ENCODE data around the gene RYR3. TPM values are rescaled to one million over a fixed set of nuclear protein-coding genes. Genes with fewer than 3 reads are reported as not detected.
A peak's percentile ranks its signal among the peaks of the same experiment; 100 is the strongest.

Gene RYR3
- total RNA-seq, 4 donors from 2014 or later, result 3.7 to 7.2 (median 4.5) TPM

DNA sequence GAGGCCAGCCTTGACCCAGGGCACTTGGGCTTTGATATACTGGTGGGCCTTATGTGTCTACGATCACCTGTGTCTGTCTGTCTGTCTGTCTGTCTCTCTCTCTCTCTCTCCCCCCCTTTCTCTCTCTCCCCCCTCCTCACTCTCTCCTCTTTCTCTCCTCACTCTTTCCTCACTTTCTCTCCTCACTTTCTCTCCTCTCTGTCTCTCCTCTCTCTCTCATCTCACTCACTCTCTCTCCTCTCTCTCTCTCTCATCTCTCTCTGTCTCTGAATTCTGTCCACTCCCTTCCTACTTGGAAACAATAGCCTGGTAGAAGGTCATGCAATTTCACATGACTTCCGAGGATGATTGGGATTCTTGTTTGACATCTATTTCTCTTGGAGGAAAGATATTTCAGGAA lies 388.4 kb downstream of the RYR3 start:
- Histone ChIP-seq H3K4me3 (no peak overlapping the region), H3K27me3 (no peaks in the 10 kb centered on the region), H3K9me3 (no peaks in the 10 kb centered on the region), H3K36me3 (peaks cover 0 to 4% (median 2%) of the 10 kb centered on the region in 4 donors), H3K4me1 (peaks cover 0 to 6% (median 3%) of the 10 kb centered on the region in 4 donors), H3K27ac (replicated peaks in 1 of 4) (no peak overlapping the region)
- 82% methylated on average over 2 of the region's 2 CpGs for WGBS
- no peak for DNase-seq (ENCODE audit: extremely low spot score)
- TF ChIP-seq POLR2A (IDR thresholded peaks at IDR 0.05; ENCODE audit: low read depth), result no peak
- no peak for TF ChIP-seq EP300 (IDR thresholded peaks at IDR 0.05)
- TF ChIP-seq POLR2AphosphoS5 (IDR thresholded peaks at IDR 0.05), result no peak
- TF ChIP-seq, protein P1, sequence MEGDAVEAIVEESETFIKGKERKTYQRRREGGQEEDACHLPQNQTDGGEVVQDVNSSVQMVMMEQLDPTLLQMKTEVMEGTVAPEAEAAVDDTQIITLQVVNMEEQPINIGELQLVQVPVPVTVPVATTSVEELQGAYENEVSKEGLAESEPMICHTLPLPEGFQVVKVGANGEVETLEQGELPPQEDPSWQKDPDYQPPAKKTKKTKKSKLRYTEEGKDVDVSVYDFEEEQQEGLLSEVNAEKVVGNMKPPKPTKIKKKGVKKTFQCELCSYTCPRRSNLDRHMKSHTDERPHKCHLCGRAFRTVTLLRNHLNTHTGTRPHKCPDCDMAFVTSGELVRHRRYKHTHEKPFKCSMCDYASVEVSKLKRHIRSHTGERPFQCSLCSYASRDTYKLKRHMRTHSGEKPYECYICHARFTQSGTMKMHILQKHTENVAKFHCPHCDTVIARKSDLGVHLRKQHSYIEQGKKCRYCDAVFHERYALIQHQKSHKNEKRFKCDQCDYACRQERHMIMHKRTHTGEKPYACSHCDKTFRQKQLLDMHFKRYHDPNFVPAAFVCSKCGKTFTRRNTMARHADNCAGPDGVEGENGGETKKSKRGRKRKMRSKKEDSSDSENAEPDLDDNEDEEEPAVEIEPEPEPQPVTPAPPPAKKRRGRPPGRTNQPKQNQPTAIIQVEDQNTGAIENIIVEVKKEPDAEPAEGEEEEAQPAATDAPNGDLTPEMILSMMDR (IDR thresholded peaks at IDR 0.05), result no peak
- intact Hi-C loops (cut with DNase I), result no loop called here

DNA sequence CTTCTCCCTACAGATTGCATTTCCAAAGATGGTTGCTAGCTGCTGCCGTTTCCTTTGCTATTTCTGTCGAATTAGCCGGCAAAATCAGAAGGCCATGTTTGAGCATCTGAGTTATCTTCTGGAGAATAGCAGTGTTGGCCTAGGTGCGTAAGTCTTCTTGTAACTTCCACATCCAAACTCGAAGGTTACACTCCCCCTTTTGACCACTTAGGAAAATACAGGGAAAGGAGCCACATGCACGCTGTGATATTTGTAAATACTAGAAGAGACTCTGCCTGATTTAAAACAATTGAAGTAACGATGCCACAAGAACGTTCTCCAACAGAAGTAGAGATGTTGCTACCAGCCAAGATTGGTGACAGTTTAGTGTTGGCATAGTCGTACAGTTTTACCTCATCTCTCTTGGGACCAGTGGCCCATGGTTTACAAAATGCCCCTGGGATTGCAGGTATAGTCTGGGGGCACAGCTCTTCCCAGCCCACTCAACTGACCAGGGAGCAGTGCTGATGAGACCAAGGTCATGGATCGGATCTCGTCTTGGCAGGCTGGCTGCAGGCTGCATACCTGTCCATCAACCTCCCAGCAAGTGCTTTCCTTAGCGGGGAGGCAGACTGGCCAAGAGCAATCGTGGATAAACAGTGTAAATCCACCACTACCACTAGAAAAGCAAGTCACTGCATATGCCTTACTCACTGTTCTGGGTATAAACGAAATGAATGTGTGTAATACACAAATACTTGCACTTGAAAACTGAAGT lies 389.1 kb downstream of the RYR3 start:
- Histone ChIP-seq H3K27me3 (no peaks in the 10 kb centered on the region), H3K36me3 (peaks cover 0 to 4% (median 2%) of the 10 kb centered on the region in 4 donors), H3K4me3 (no peak overlapping the region), H3K4me1 (peaks cover 0 to 6% (median 3%) of the 10 kb centered on the region in 4 donors), H3K9me3 (no peaks in the 10 kb centered on the region), H3K27ac (replicated peaks in 1 of 4) (no peak overlapping the region)
- no peak for TF ChIP-seq POLR2A (IDR thresholded peaks at IDR 0.05; ENCODE audit: low read depth)
- TF ChIP-seq, protein P1 (IDR thresholded peaks at IDR 0.05), result peak in 1 of 3 experiments; percentile 19
- no peak for DNase-seq (ENCODE audit: extremely low spot score)
- WGBS, result 64% methylated on average over 14 of the region's 14 CpGs
- intact Hi-C loops (cut with DNase I), result loop anchor here (2.0 to 5.0 kb wide), 2 partner anchors 408 to 613 kb away; no protein-coding TSS in a partner anchor

DNA sequence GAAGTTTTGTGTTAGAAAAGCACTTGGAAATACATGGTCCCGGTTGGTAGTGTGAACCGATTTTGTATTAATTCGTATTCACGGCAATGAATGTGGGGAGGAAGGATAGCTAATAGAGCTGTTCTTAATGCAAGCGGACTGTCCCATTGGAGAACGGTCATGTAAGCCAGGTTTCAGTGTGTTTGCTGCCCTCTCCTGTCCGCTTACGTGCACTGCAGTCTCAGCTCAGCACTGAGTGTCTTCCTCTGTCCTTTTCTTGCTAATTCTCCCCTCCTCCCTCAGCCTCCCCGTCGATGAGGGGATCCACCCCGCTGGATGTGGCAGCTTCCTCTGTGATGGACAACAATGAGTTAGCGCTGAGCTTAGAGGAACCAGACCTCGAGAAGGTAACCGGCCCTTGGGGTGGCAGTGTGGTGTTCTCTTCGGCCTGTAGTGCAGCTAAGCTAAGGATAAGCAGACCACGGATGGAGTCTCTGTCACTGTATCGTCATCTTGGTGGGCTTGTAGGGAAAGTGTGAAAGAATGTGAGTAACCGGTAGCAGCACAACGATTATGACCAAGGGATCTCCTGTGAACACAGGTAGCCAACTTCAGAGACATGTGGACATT lies 390.0 kb downstream of the RYR3 start:
- H3K27me3 ChIP-seq, result no peaks in the 10 kb centered on the region
- peaks cover 0 to 6% (median 3%) of the 10 kb centered on the region in 4 donors for H3K4me1 ChIP-seq
- intact Hi-C loops (cut with DNase I), result loop anchor here (2.0 to 5.0 kb wide), 2 partner anchors 408 to 614 kb away; no protein-coding TSS in a partner anchor
- H3K4me3 ChIP-seq, result no peak overlapping the region
- H3K9me3 ChIP-seq, result no peaks in the 10 kb centered on the region
- 26% methylated on average over 18 of the region's 19 CpGs for WGBS
- H3K27ac ChIP-seq (replicated peaks in 1 of 4), result no peak overlapping the region
- no peak for TF ChIP-seq POLR2A (IDR thresholded peaks at IDR 0.05; ENCODE audit: low read depth)
- TF ChIP-seq, protein P1 (IDR thresholded peaks at IDR 0.05), result peak; percentile 81 to 95 (median 83)
- DNase-seq (ENCODE audit: extremely low spot score), result no peak
- H3K36me3 ChIP-seq, result peaks cover 0 to 4% (median 2%) of the 10 kb centered on the region in 4 donors

DNA sequence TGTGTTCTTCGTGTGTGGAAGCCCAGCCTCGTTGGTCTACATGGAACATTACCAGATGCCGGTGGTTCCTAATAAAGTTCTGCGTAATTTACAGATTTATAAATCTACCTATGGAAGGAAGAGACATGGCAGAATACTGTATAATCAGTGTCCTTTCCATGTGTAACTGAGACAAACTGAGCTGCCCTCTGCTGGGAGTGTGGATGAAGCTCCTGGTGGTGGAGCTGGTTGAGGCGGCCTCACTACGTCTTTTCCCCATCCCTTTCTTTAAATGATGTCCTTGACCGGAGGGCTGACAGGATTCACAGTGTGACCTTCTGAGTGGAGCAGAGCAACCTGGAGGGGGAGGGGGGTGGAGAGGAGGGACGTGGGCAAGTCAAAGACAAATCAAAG lies 390.5 kb downstream of the RYR3 start:
- intact Hi-C loops (cut with DNase I), result loop anchor here (2.0 to 5.0 kb wide), 2 partner anchors 409 to 614 kb away; no protein-coding TSS in a partner anchor
- Histone ChIP-seq H3K27me3 (no peaks in the 10 kb centered on the region), H3K4me1 (peaks cover 0 to 6% (median 3%) of the 10 kb centered on the region in 4 donors), H3K9me3 (no peaks in the 10 kb centered on the region), H3K27ac (replicated peaks in 1 of 4) (no peak overlapping the region), H3K4me3 (no peak overlapping the region), H3K36me3 (peaks cover 0 to 4% (median 2%) of the 10 kb centered on the region in 4 donors)
- WGBS, result 82% methylated on average over 8 of the region's 8 CpGs
- no peak for DNase-seq (ENCODE audit: extremely low spot score)
- TF ChIP-seq, protein P1 (IDR thresholded peaks at IDR 0.05), result no peak
- TF ChIP-seq POLR2AphosphoS5 (IDR thresholded peaks at IDR 0.05) (no peak), POLR2A (IDR thresholded peaks at IDR 0.05; ENCODE audit: low read depth) (no peak), EP300 (IDR thresholded peaks at IDR 0.05) (no peak)

All from esophagus muscularis mucosa (tissue), 4 donors.